Activated T-helper 17 cell treated with anti-CD3 and anti-CD28 coated beads, Interleukin-2, amount 50 U/mL, for 72 hours (primary cell): ENCODE measurements around the gene SLC16A11. TPM values are rescaled to one million over a fixed set of nuclear protein-coding genes. Genes with fewer than 3 reads are reported as not detected.
"Not testable (repeated sequence)": the region's sequence is repeated elsewhere in the genome, so short reads cannot be mapped to it uniquely, and the experiment has no call there.

Experiments used
- ATAC-seq: fragments of 150-1000 bp; cut with Tn5 transposase; replicated peaks from 2 replicates; pipeline ENCODE4 v1.10.0; 2021; ENCODE audit warnings: mild to moderate bottlenecking, moderate library complexity
- H3K27ac Mint-ChIP-seq: one replicate; pipeline ENCODE4 v1.8.0; 2022; ENCODE audit warnings: mixed read lengths
- H3K27me3 Mint-ChIP-seq: one replicate; pipeline ENCODE4 v1.8.0; 2022; ENCODE audit warnings: mixed read lengths
- H3K36me3 Mint-ChIP-seq: one replicate; pipeline ENCODE4 v1.8.0; 2022; ENCODE audit warnings: low read depth, mild to moderate bottlenecking, mixed read lengths
- H3K4me1 Mint-ChIP-seq: one replicate; pipeline ENCODE4 v1.8.0; 2022; ENCODE audit warnings: mixed read lengths
- H3K4me3 Mint-ChIP-seq: one replicate; pipeline ENCODE4 v1.8.0; 2022; ENCODE audit warnings: mild to moderate bottlenecking, mixed read lengths
- H3K9me3 Mint-ChIP-seq: one replicate; pipeline ENCODE4 v1.8.0; 2022; ENCODE audit warnings: mixed read lengths
- total RNA-seq, 2 donors: library from RNA; stranded (reverse); gene quantifications; one replicate each; pipeline ENCODE4 v1.2.3, GENCODE V29; 2022

SLC16A11 gene
- total RNA-seq, 2 donors from 2014 or later = 0.63 to 3.5 TPM

DNA sequence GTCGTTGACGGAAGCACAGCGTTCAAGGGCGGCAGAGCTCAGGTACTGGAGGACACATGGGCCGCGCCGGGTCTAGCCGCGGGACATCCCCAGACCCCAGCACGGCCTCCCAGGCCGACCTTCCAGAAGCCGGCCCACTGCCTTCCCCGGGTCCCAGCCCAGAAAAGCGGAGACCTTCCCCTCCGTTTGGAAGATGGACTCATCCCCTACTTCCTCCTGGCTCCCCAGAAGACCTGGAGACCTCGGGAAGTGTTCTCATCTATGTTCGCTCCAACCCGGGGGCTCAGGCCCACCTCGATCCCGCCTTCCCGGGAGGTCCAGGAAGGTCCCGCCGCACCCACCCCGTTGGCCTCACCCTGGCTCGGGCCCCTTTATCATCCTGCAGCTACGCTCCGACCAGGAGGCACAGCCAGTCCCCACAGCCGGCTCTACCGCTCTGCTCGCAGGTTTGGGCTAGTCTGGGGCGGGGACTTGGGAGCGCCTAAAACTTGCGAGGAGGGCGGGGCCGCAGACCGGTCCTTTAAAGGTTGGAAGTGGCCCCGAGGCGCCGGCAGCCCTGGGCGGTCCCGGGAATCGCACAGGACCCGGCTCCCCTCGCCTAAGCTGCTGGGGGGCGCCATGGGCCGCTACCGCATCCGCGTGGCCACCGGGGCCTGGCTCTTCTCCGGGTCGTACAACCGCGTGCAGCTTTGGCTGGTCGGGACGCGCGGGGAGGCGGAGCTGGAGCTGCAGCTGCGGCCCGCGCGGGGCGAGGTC is 48.2 kb downstream of the SLC16A11 start, which contains the start of gene ALOX12:
Gene ALOX12, plus strand, starts transcription at position 550 of the 756 bp plus-strand sequence. Its CDS starts 69 bp downstream, at position 619.
- H3K36me3 Mint-ChIP-seq = peaks cover 46% of the 10 kb centered on the region
- peaks cover 10% of the 10 kb centered on the region for H3K4me1 Mint-ChIP-seq
- H3K27ac Mint-ChIP-seq = no peak within 1 kb of the TSS
- no peak within 1 kb of the TSS for H3K4me3 Mint-ChIP-seq
- H3K27me3 Mint-ChIP-seq = no peaks in the 10 kb centered on the region
- no peaks in the 10 kb centered on the region for H3K9me3 Mint-ChIP-seq
- no peak for ATAC-seq

GRCh38 chr17:6994666-6995256 is 49.1 kb downstream of the SLC16A11 start:
- Mint-ChIP-seq H3K36me3 (peaks cover 37% of the 10 kb centered on the region), H3K27me3 (no peaks in the 10 kb centered on the region), H3K9me3 (no peaks in the 10 kb centered on the region), H3K4me1 (peaks cover 10% of the 10 kb centered on the region), H3K4me3 (no peak overlapping the region), H3K27ac (no peak overlapping the region)
- no peak for ATAC-seq

- ATAC-seq = no peak
- Mint-ChIP-seq H3K27me3 (no peaks in the 10 kb centered on the region), H3K36me3 (peaks cover 31% of the 10 kb centered on the region), H3K27ac (no peak overlapping the region), H3K9me3 (no peaks in the 10 kb centered on the region), H3K4me1 (peaks cover 5% of the 10 kb centered on the region), H3K4me3 (no peak overlapping the region)
Measured at GRCh38 chr17:6994118-6994598, 49.7 kb downstream of the SLC16A11 start.

DNA sequence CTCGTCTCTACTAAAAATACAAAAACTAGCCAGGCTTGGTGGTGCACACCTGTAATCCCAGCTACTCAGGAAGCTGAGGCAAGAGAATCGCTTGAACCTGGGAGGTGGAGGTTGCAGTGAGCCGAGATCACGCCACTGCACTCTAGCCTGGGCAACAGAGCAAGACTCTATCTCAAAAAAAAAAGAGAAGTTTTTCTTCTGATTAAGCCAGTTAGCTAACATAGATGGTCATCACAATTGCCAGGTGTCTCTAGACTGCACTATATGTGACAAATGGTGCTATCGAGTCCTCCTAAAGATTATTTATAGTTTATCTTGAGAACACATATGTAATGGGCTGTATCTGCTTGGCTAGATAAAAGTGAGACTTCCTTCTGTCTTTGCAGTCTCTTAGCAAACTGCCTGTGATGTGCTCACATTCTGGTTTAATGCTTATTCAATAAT is 50.3 kb downstream of the SLC16A11 start:
- H3K9me3 Mint-ChIP-seq, H3K27ac Mint-ChIP-seq, H3K27me3 Mint-ChIP-seq, ATAC-seq, H3K4me3 Mint-ChIP-seq, H3K4me1 Mint-ChIP-seq: not testable (repeated sequence)
- peaks cover 26% of the 10 kb centered on the region for H3K36me3 Mint-ChIP-seq

Other genes starting within 250 kb of the SLC16A11 start
- gene TEKT1, start 212.4 kb downstream of the SLC16A11 start, total RNA-seq = not detected
- not detected for gene ALOX12, start 48.0 kb downstream of the SLC16A11 start, total RNA-seq
- gene RNASEK, start 31.5 kb downstream of the SLC16A11 start, total RNA-seq = 100 to 1,000 TPM; 162 to 180 TPM
- gene BCL6B, start 21.0 kb downstream of the SLC16A11 start, total RNA-seq = 1 to 10 TPM in 1 of 2 donors, under 1 TPM in 1; 0.50 to 2.3 TPM
- gene SLC16A13, start 8.1 kb downstream of the SLC16A11 start, total RNA-seq = 10 to 100 TPM; 10.7 to 11.8 TPM
- gene CLEC10A, start 36.2 kb upstream of the SLC16A11 start, total RNA-seq = not detected
- gene ASGR2, start 70.7 kb upstream of the SLC16A11 start, total RNA-seq = not detected
- gene ASGR1, start 135.3 kb upstream of the SLC16A11 start, total RNA-seq = 1 to 10 TPM in 1 of 2 donors, under 1 TPM in 1; 0.67 to 4.5 TPM
- 10 to 100 TPM in 1 of 2 donors, 1 to 10 TPM in 1; 5.9 to 19.4 TPM for gene DLG4, start 175.7 kb upstream of the SLC16A11 start, total RNA-seq
- gene ACADVL, start 175.8 kb upstream of the SLC16A11 start, total RNA-seq = 100 to 1,000 TPM; 495 to 517 TPM
- gene DVL2, start 190.4 kb upstream of the SLC16A11 start, total RNA-seq = 10 to 100 TPM; 49.1 to 77.5 TPM
- 10 to 100 TPM; 43.5 to 52.3 TPM for gene PHF23, start 195.4 kb upstream of the SLC16A11 start, total RNA-seq
- gene GABARAP, start 198.4 kb upstream of the SLC16A11 start, total RNA-seq = 100 to 1,000 TPM; 190 to 239 TPM
- 100 to 1,000 TPM; 152 to 209 TPM for gene CTDNEP1, start 207.6 kb upstream of the SLC16A11 start, total RNA-seq
- 10 to 100 TPM; 43.7 to 72.0 TPM for gene ELP5, start 208.1 kb upstream of the SLC16A11 start, total RNA-seq
- 1 to 10 TPM in 1 of 2 donors, under 1 TPM in 1; 0.52 to 1.0 TPM for gene CLDN7, start 218.4 kb upstream of the SLC16A11 start, total RNA-seq
- not detected for gene SLC2A4, start 237.6 kb upstream of the SLC16A11 start, total RNA-seq